HG03439 (cell line): Measurements from ENCODE around the gene RNF115.
"Not testable (repeated sequence)": the region's sequence is repeated elsewhere in the genome, so short reads cannot be mapped to it uniquely, and the experiment has no call there.

Experiments used
- ATAC-seq: cut with Tn5 transposase; IDR thresholded peaks from one replicate; pipeline ENCODE4 v1.9.1; 2021; ENCODE audit warnings: mild to moderate bottlenecking, moderate library complexity; ENCODE audit not compliant: unreplicated experiment

Gene RNF115

GRCh38 chr1:145823565-145824498, at the start of gene RNF115, which contains the start of gene POLR3C:
Gene RNF115, minus strand, starts transcription at chr1:145824095. Its CDS starts 222 bp downstream, at chr1:145823873.
Gene POLR3C, plus strand, starts transcription at chr1:145824200. Its CDS starts 1,577 bp downstream, at chr1:145825777.
- peak; percentile 85 for ATAC-seq

- ATAC-seq = no peak
Measured at GRCh38 chr1:145871994-145872924, 48.4 kb upstream of the RNF115 start.

GRCh38 chr1:145868232-145868631, 44.3 kb upstream of the RNF115 start:
- no peak for ATAC-seq

- no peak for ATAC-seq
Measured at GRCh38 chr1:145863282-145864018, 39.6 kb upstream of the RNF115 start.

GRCh38 chr1:145859491-145860023, 35.7 kb upstream of the RNF115 start:
- ATAC-seq = peak; percentile 72

GRCh38 chr1:145858901-145859490, 35.1 kb upstream of the RNF115 start, which contains the start of gene PIAS3:
Gene PIAS3, minus strand, starts transcription at chr1:145859081. Its CDS starts 91 bp downstream, at chr1:145858990.
- peak; percentile 79 for ATAC-seq

GRCh38 chr1:145858238-145858900, 34.5 kb upstream of the RNF115 start:
- ATAC-seq = no peak

- no peak for ATAC-seq
Measured at GRCh38 chr1:145857170-145857569, 33.3 kb upstream of the RNF115 start.

GRCh38 chr1:145855426-145855948, 31.6 kb upstream of the RNF115 start:
- no peak for ATAC-seq

- ATAC-seq = no peak
Measured at GRCh38 chr1:145849356-145850160, 25.7 kb upstream of the RNF115 start.

- no peak for ATAC-seq
Measured at GRCh38 chr1:145847827-145848226, 23.9 kb upstream of the RNF115 start.

GRCh38 chr1:145846201-145846612, 22.3 kb upstream of the RNF115 start:
- no peak for ATAC-seq

GRCh38 chr1:145845514-145846161, 21.7 kb upstream of the RNF115 start, which contains the start of gene NUDT17:
Gene NUDT17, plus strand, starts transcription at chr1:145845630. Its CDS starts 11 bp downstream, at chr1:145845641.
- ATAC-seq = no peak

- ATAC-seq = no peak
Measured at GRCh38 chr1:145845144-145845513, 21.2 kb upstream of the RNF115 start.

GRCh38 chr1:145843031-145843430, 19.1 kb upstream of the RNF115 start:
- ATAC-seq = no peak

- ATAC-seq = no peak
Measured at GRCh38 chr1:145837656-145838055, 13.8 kb upstream of the RNF115 start.

GRCh38 chr1:145830810-145831209, 6.9 kb upstream of the RNF115 start:
- ATAC-seq = not testable (repeated sequence)
